Vagina (tissue), 2 donors: ENCODE data around the gene STIM2.

Experiments used
- POLR2A ChIP-seq, 2 donors: fragments of 450-650 bp; IDR thresholded peaks; one replicate each; pipeline ENCODE4 v1.6.1; 2017; ENCODE audit warnings: antibody characterized with exemption in 2 of 2, mild to moderate bottlenecking in 2 of 2, moderate library complexity in 2 of 2
- POLR2AphosphoS5 ChIP-seq, 2 donors: sonication (generic); formaldehyde crosslinking; IDR thresholded peaks; one replicate each; pipeline ENCODE4 v1.9.0; 2017; ENCODE audit warnings: antibody characterized with exemption in 2 of 2, mild to moderate bottlenecking in 2 of 2, low read depth in 1 of 2; ENCODE audit not compliant: insufficient read depth in 1 of 2
- TF ChIP-seq, protein P1 (sequence below), 3 experiments: fragments of 450-650 bp in 2 of 3; fragments of 200-600 bp in 1 of 3; sonication (generic) in 1 of 3; IDR thresholded peaks; one replicate each; pipeline ENCODE4 v1.5.1; 2017 to 2019; ENCODE audit warnings: antibody characterized with exemption in 3 of 3, mild to moderate bottlenecking in 2 of 3, moderate library complexity in 2 of 3

DNA sequence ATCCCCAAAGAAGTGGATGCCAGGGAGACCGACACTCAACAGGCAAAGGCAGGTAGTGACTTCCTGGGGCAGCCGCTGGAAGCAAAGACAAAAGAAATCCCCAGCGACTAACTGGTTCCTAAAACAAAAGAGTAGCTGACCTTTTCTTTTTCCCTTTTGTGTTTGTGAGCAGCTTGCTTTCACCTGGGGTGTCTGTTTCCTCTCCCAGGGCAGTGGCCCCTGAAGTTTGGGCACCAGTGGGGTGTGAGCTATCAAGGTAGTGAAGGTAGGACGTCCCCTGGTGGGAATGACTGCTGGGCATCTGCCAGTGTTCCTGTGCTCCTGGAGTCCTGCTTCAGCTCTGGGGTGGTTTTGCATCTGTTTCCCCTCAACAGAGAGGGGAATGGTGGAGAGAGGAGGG, 41.6 kb upstream of the STIM2 start:
- TF ChIP-seq POLR2A (IDR thresholded peaks at IDR 0.05), result no peak
- TF ChIP-seq, protein P1, sequence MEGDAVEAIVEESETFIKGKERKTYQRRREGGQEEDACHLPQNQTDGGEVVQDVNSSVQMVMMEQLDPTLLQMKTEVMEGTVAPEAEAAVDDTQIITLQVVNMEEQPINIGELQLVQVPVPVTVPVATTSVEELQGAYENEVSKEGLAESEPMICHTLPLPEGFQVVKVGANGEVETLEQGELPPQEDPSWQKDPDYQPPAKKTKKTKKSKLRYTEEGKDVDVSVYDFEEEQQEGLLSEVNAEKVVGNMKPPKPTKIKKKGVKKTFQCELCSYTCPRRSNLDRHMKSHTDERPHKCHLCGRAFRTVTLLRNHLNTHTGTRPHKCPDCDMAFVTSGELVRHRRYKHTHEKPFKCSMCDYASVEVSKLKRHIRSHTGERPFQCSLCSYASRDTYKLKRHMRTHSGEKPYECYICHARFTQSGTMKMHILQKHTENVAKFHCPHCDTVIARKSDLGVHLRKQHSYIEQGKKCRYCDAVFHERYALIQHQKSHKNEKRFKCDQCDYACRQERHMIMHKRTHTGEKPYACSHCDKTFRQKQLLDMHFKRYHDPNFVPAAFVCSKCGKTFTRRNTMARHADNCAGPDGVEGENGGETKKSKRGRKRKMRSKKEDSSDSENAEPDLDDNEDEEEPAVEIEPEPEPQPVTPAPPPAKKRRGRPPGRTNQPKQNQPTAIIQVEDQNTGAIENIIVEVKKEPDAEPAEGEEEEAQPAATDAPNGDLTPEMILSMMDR (IDR thresholded peaks at IDR 0.05), result no peak
- TF ChIP-seq POLR2AphosphoS5 (IDR thresholded peaks at IDR 0.05; ENCODE audit: insufficient read depth in 1 of 2, low read depth in 1 of 2), result no peak
